ENCODE data around the gene CLIC6.

The CLIC6 gene

DNA sequence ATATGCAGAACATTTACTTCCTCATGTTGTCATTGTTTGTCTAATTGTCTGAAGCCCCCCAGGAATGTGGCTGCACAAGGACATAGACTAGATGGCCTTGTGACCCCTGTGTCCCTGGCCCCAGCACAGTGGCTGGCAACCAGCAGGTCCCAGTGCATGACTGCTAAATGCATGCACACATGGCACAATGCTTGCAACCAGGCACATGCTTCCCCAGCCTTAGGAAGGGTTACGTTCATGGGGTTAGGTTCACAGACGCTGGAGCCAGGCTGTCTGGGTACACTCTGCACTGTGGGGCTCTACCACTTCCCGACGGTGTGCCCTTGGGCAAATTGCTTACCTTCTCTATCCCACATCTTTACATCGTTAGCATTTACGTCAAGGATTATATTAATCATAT is 21.2 kb upstream of the CLIC6 start:
- no peaks in the 10 kb centered on the region for H3K27me3 ChIP-seq (replicated peaks; ENCODE audit: insufficient read depth, low read length)
- no peak for DNase-seq
- H3K9ac ChIP-seq (ENCODE audit: low read length) = no peak overlapping the region
- H3K36me3 ChIP-seq (replicated peaks; ENCODE audit: insufficient read depth, low read length) = no peaks in the 10 kb centered on the region
- no peak overlapping the region for H3K27ac ChIP-seq (ENCODE audit: low read length)
- no peaks in the 10 kb centered on the region for H4K20me1 ChIP-seq (ENCODE audit: insufficient read depth, low read length)
- H3K79me2 ChIP-seq (ENCODE audit: low read length) = no peaks in the 10 kb centered on the region
- H3K9me3 ChIP-seq (replicated peaks; ENCODE audit: insufficient read depth, low read length) = no peaks in the 10 kb centered on the region
- H3K4me3 ChIP-seq (ENCODE audit: low read length) = no peak overlapping the region
- H3F3A ChIP-seq (ENCODE audit: insufficient read depth, low read length) = peaks cover 6% of the 10 kb centered on the region; the same call in 1 of the 2 replicates
- peaks cover 10% of the 10 kb centered on the region for H3K4me1 ChIP-seq (ENCODE audit: low read length)
- H3K4me2 ChIP-seq (ENCODE audit: low read depth, low read length) = no peak overlapping the region
- no peaks in the 10 kb centered on the region for H3K9me2 ChIP-seq (replicated peaks; ENCODE audit: insufficient read depth, low read length)
- H2AFZ ChIP-seq (ENCODE audit: low read length) = no peak overlapping the region
- TF ChIP-seq EZH2phosphoT487 (IDR thresholded peaks at IDR 0.05; ENCODE audit: low read length) (no peak), EZH2 (optimal IDR thresholded peaks at IDR 0.05; ENCODE audit: low read depth, low read length) (no peak)
- TF ChIP-seq, protein P1, sequence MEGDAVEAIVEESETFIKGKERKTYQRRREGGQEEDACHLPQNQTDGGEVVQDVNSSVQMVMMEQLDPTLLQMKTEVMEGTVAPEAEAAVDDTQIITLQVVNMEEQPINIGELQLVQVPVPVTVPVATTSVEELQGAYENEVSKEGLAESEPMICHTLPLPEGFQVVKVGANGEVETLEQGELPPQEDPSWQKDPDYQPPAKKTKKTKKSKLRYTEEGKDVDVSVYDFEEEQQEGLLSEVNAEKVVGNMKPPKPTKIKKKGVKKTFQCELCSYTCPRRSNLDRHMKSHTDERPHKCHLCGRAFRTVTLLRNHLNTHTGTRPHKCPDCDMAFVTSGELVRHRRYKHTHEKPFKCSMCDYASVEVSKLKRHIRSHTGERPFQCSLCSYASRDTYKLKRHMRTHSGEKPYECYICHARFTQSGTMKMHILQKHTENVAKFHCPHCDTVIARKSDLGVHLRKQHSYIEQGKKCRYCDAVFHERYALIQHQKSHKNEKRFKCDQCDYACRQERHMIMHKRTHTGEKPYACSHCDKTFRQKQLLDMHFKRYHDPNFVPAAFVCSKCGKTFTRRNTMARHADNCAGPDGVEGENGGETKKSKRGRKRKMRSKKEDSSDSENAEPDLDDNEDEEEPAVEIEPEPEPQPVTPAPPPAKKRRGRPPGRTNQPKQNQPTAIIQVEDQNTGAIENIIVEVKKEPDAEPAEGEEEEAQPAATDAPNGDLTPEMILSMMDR (IDR thresholded peaks at IDR 0.05; ENCODE audit: low read length) = no peak

DNA sequence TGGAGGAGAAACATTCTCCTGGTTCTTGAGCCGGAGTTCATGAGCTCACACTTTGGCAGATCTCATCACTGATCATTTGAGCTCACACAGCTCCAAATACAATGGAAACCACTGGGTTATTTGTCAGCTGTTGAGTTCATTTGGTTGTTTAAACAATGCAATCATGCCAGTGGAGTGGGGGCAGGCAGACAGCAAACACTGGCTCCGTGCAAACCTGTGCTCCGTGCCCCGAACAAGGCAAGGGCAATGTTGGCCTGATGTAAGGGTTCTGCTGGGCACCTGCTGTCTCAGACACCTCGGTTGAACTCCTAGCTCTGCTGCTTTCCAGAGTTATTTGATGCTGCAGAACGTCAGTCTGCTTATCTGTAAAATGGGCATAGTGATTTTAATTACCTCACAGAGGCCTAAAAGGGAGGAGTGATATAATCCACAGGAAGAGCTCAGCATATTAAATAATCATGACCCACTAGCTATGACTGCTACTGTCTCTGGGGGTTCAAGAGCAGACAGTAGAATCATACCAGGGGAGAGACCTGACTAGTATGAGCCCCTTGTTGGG is 20.0 kb upstream of the CLIC6 start:
- TF ChIP-seq, protein P1 (IDR thresholded peaks at IDR 0.05; ENCODE audit: low read length) = no peak
- no peak for TF ChIP-seq EZH2 (optimal IDR thresholded peaks at IDR 0.05; ENCODE audit: low read depth, low read length)
- TF ChIP-seq EZH2phosphoT487 (IDR thresholded peaks at IDR 0.05; ENCODE audit: low read length) = no peak
- Histone ChIP-seq H2AFZ (ENCODE audit: low read length) (no peak overlapping the region), H3F3A (ENCODE audit: insufficient read depth, low read length) (peaks cover 6% of the 10 kb centered on the region; the same call in 1 of the 2 replicates), H3K36me3 (replicated peaks; ENCODE audit: insufficient read depth, low read length) (no peaks in the 10 kb centered on the region), H3K9me2 (replicated peaks; ENCODE audit: insufficient read depth, low read length) (no peaks in the 10 kb centered on the region), H3K4me2 (ENCODE audit: low read depth, low read length) (no peak overlapping the region), H3K9me3 (replicated peaks; ENCODE audit: insufficient read depth, low read length) (no peaks in the 10 kb centered on the region), H3K9ac (ENCODE audit: low read length) (no peak overlapping the region), H3K79me2 (ENCODE audit: low read length) (no peaks in the 10 kb centered on the region), H3K4me1 (ENCODE audit: low read length) (peaks cover 10% of the 10 kb centered on the region), H4K20me1 (ENCODE audit: insufficient read depth, low read length) (no peaks in the 10 kb centered on the region), H3K27ac (ENCODE audit: low read length) (no peak overlapping the region), H3K4me3 (ENCODE audit: low read length) (no peak overlapping the region), H3K27me3 (replicated peaks; ENCODE audit: insufficient read depth, low read length) (no peaks in the 10 kb centered on the region)
- DNase-seq = no peak

DNA sequence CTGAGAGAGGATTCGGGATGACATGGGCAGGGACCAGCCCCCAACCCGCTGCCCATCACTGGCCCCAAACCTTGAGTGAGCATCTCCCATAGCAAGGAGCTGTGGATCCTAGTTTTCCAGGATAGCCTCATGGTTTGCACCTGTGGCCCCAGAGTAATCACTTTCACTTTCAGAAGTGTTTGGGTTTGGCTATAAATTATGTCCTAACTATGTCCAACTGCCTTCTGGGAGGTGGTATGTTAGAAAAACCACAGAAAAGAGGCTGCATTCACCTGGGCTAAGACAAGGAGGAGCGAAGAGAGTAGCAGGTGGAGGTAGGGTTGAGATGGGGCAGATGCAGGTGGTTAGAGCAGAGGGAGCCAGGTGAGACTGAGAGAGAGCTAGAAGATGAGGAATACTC is 19.4 kb upstream of the CLIC6 start:
- no peaks in the 10 kb centered on the region for H3K79me2 ChIP-seq (ENCODE audit: low read length)
- H3K9ac ChIP-seq (ENCODE audit: low read length) = no peak overlapping the region
- no peaks in the 10 kb centered on the region for H4K20me1 ChIP-seq (ENCODE audit: insufficient read depth, low read length)
- H3K9me2 ChIP-seq (replicated peaks; ENCODE audit: insufficient read depth, low read length) = no peaks in the 10 kb centered on the region
- H3F3A ChIP-seq (ENCODE audit: insufficient read depth, low read length) = peaks cover 6% of the 10 kb centered on the region; the same call in 1 of the 2 replicates
- peak; percentile 79 for DNase-seq
- H3K9me3 ChIP-seq (replicated peaks; ENCODE audit: insufficient read depth, low read length) = no peaks in the 10 kb centered on the region
- H3K27me3 ChIP-seq (replicated peaks; ENCODE audit: insufficient read depth, low read length) = no peaks in the 10 kb centered on the region
- no peak overlapping the region for H3K27ac ChIP-seq (ENCODE audit: low read length)
- no peaks in the 10 kb centered on the region for H3K36me3 ChIP-seq (replicated peaks; ENCODE audit: insufficient read depth, low read length)
- no peak overlapping the region for H3K4me2 ChIP-seq (ENCODE audit: low read depth, low read length)
- no peak overlapping the region for H3K4me3 ChIP-seq (ENCODE audit: low read length)
- no peak overlapping the region for H2AFZ ChIP-seq (ENCODE audit: low read length)
- peaks cover 10% of the 10 kb centered on the region for H3K4me1 ChIP-seq (ENCODE audit: low read length)
- TF ChIP-seq EZH2phosphoT487 (IDR thresholded peaks at IDR 0.05; ENCODE audit: low read length) (no peak), EZH2 (optimal IDR thresholded peaks at IDR 0.05; ENCODE audit: low read depth, low read length) (no peak)
- TF ChIP-seq, protein P1 (IDR thresholded peaks at IDR 0.05; ENCODE audit: low read length) = no peak
